Ishikawa (cell line): ENCODE data around the gene MYBPH.

ENCODE experiments used
- CEBPB ChIP-seq: IDR thresholded peaks from 2 replicates; pipeline ENCODE4 v1.6.1; 2012
- CREB1 ChIP-seq: IDR thresholded peaks from 2 replicates; pipeline ENCODE4 v1.6.1; 2012; ENCODE audit warnings: low read depth
- EGR1 ChIP-seq: IDR thresholded peaks from 2 replicates; pipeline ENCODE4 v1.6.1; 2012
- EP300 ChIP-seq: IDR thresholded peaks from 2 replicates; pipeline ENCODE4 v1.6.1; 2012; ENCODE audit warnings: borderline replicate concordance
- FOXM1 ChIP-seq: IDR thresholded peaks from 2 replicates; pipeline ENCODE4 v1.6.1; 2012; ENCODE audit warnings: low read depth, borderline replicate concordance
- NFIC ChIP-seq: IDR thresholded peaks from 2 replicates; pipeline ENCODE4 v1.6.1; 2012
- RAD21 ChIP-seq: IDR thresholded peaks from 2 replicates; pipeline ENCODE4 v1.6.1; 2012; ENCODE audit warnings: low read depth
- TAF1 ChIP-seq: IDR thresholded peaks from 2 replicates; pipeline ENCODE4 v1.6.1; 2012; ENCODE audit warnings: low read depth, mild to moderate bottlenecking
- TCF12 ChIP-seq: IDR thresholded peaks from 2 replicates; pipeline ENCODE4 v1.6.1; 2012; ENCODE audit warnings: low read depth
- TEAD4 ChIP-seq: IDR thresholded peaks from 2 replicates; pipeline ENCODE4 v1.6.1; 2012
- YY1 ChIP-seq: IDR thresholded peaks from 2 replicates; pipeline ENCODE4 v1.6.1; 2012; ENCODE audit warnings: low read depth
- ZBTB7A ChIP-seq: IDR thresholded peaks from 2 replicates; pipeline ENCODE4 v1.6.1; 2012; ENCODE audit warnings: low read depth
- TF ChIP-seq, protein P1 (sequence below): IDR thresholded peaks from 2 replicates; pipeline ENCODE4 v1.6.1; 2012; ENCODE audit warnings: low read depth, mild to moderate bottlenecking
- TF ChIP-seq, protein P2 (sequence below): IDR thresholded peaks from 2 replicates; pipeline ENCODE4 v1.6.1; 2012
- TF ChIP-seq, protein P3 (sequence below): IDR thresholded peaks from 2 replicates; pipeline ENCODE4 v1.6.1; 2012

The MYBPH gene

DNA sequence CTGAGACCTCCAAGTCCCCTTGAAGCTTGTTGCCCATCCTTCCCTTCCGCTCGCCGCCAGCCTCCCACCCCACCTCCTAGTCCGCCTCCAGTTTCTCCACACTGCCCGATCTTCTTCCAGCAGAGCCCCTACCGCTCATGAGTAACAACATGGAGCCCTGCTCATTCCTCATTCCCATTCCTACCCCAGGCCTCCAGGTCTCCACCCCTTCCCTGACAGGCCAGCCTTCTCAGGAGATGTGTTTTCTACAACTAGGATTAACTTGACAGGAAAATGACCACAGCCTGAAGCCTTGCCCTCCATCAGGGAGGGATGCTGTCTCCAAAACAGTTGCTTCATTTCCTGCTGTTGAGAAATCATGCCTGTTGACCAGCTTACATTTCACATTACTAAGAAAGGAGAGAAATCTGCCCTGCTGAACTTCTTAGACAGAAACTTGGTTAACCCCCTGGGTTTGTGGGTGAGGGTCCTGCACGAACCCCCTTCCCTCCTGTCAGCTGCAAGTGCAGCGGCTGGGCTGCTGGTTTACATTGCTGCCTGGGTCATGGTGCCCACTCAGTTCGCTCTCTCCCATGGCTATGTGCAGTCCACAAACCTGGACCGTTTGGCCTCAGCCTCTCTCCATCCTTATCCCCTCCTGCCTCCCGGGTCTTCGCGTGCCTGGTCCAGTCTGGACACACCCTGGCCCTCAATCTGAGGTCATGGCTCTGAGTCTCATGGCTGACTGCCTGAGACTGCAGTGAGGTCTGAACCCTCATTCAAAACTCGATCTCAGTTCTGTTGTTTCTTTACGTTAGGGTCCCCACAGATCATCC is 27.0 kb upstream of the MYBPH start:
- TF ChIP-seq NFIC (no peak), FOXM1 (no peak), EGR1 (no peak), TAF1 (no peak), CREB1 (no peak), YY1 (no peak)
- TF ChIP-seq, protein P1, sequence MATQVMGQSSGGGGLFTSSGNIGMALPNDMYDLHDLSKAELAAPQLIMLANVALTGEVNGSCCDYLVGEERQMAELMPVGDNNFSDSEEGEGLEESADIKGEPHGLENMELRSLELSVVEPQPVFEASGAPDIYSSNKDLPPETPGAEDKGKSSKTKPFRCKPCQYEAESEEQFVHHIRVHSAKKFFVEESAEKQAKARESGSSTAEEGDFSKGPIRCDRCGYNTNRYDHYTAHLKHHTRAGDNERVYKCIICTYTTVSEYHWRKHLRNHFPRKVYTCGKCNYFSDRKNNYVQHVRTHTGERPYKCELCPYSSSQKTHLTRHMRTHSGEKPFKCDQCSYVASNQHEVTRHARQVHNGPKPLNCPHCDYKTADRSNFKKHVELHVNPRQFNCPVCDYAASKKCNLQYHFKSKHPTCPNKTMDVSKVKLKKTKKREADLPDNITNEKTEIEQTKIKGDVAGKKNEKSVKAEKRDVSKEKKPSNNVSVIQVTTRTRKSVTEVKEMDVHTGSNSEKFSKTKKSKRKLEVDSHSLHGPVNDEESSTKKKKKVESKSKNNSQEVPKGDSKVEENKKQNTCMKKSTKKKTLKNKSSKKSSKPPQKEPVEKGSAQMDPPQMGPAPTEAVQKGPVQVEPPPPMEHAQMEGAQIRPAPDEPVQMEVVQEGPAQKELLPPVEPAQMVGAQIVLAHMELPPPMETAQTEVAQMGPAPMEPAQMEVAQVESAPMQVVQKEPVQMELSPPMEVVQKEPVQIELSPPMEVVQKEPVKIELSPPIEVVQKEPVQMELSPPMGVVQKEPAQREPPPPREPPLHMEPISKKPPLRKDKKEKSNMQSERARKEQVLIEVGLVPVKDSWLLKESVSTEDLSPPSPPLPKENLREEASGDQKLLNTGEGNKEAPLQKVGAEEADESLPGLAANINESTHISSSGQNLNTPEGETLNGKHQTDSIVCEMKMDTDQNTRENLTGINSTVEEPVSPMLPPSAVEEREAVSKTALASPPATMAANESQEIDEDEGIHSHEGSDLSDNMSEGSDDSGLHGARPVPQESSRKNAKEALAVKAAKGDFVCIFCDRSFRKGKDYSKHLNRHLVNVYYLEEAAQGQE, result no peak
- TF ChIP-seq, protein P2, sequence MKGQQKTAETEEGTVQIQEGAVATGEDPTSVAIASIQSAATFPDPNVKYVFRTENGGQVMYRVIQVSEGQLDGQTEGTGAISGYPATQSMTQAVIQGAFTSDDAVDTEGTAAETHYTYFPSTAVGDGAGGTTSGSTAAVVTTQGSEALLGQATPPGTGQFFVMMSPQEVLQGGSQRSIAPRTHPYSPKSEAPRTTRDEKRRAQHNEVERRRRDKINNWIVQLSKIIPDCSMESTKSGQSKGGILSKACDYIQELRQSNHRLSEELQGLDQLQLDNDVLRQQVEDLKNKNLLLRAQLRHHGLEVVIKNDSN, result no peak

DNA sequence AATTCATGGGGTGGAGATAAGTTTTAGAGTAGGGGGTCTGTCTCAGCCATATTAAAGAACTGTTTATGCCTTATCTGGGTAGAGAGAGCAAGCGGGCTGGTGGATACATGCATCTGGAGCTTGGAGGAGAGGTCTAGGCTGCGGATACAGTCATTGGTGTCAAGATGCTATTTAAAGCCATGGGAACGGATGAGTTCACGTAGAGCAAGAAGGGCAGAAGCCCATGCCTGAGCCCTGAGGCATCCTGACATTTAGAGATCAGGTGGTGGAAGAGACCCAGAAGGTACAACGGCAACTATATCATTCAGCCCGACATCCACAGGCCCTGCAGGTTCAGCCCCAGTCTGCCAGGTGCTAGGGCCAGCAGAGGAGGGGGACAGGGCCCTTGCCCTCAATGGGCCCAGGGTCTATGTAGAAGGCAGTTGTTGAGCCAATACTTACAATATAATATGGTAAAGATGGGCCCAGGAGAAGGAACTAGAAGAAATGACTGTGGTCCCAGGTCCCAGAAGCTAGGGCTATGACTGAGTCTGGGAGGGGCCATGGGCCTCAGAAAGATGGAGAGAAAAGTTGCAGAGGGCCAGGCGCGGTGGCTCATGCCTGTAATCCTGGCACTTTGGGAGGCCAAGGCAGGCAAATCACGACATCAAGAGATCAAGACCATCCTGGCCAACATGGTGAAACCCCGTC is 26.0 kb upstream of the MYBPH start:
- TF ChIP-seq EGR1 (no peak), TCF12 (no peak), YY1 (no peak), TAF1 (no peak), TEAD4 (no peak), CREB1 (no peak), CEBPB (no peak), EP300 (no peak), RAD21 (no peak), ZBTB7A (no peak), NFIC (no peak), FOXM1 (no peak)
- TF ChIP-seq, protein P3, sequence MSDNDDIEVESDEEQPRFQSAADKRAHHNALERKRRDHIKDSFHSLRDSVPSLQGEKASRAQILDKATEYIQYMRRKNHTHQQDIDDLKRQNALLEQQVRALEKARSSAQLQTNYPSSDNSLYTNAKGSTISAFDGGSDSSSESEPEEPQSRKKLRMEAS, result no peak
- TF ChIP-seq, protein P1, result no peak

DNA sequence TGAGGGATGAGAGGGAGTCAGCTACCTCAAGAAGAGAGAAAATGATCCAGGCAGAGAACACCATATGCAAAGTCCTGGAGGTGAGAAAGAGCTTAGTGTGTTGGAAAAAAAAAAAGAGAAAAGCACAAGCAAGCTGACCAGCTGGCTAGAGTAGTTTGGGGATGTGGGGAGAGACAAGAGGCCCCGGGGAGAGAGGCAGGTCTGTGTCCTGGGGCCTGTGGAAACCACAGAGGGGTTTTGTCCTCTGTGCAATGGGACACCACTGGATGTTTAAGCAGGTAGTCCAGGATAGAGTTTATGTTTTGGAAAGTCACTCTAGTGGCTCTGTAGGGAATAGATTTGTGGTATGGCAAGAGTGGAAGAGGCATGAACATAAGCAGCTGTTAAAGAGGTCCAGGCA is 25.3 kb upstream of the MYBPH start:
- TF ChIP-seq TAF1, result no peak
- TF ChIP-seq, protein P2, result no peak
- no peak for TF ChIP-seq CREB1
- no peak for TF ChIP-seq TCF12
- no peak for TF ChIP-seq RAD21
- no peak for TF ChIP-seq FOXM1

DNA sequence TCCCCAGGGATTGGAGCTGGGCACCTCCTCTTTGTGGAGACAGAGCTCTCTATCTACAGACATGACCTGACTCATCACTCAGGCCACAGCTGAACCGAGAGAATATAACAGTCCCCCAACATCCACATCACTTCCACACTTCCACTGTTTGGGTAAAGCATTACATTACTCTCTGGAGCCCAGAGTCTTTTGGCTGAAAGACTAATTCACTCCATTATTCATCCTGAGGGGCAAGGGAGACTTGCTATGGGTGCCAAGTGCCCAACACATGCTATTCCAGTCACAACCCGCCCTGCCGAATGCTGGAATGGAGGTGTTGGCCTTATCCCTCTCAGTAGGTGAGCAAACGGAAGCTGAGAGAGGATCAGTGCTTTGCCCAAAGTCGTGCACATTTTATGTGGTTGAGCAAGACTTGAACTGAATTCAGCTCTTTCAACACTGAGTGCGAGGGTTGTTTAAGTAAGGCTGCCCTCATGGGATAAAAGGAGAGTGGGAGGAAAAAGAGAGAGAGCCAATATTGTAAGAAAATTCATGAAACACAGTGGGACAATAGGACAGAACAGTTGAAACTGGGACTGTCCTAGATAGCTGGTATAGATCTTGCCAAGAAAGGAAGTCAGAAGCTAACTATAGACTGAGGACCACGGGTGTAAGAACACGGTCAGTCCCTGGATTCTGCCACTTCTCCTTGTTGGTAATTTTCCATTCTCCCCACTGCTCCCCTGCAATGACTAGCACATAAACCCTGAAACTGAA is 24.4 kb upstream of the MYBPH start:
- TF ChIP-seq, protein P2, result no peak
- TF ChIP-seq TAF1, result no peak
- no peak for TF ChIP-seq FOXM1
- TF ChIP-seq RAD21, result no peak
- TF ChIP-seq CEBPB, result no peak
- TF ChIP-seq TCF12, result no peak
- TF ChIP-seq EP300, result no peak
- TF ChIP-seq, protein P3, result no peak
- TF ChIP-seq CREB1, result no peak
- TF ChIP-seq NFIC, result no peak
- TF ChIP-seq YY1, result no peak
- no peak for TF ChIP-seq ZBTB7A
- no peak for TF ChIP-seq TEAD4
- TF ChIP-seq, protein P1, result no peak
- no peak for TF ChIP-seq EGR1
